HG03342 (cell line): Measurements from ENCODE around the gene C5orf58.

Experiments used
- ATAC-seq: cut with Tn5 transposase; IDR thresholded peaks from one replicate; pipeline ENCODE4 v1.9.1; 2021; ENCODE audit warnings: mild to moderate bottlenecking, moderate library complexity; ENCODE audit not compliant: unreplicated experiment

Gene C5orf58

GRCh38 chr5:170252720-170253350 is 20.1 kb downstream of the C5orf58 start:
- no peak for ATAC-seq

GRCh38 chr5:170254056-170254455 is 21.3 kb downstream of the C5orf58 start:
- peak; percentile 94 for ATAC-seq

- no peak for ATAC-seq
Measured at GRCh38 chr5:170256571-170256970, 23.8 kb downstream of the C5orf58 start.

- no peak for ATAC-seq
Measured at GRCh38 chr5:170257370-170257769, 24.6 kb downstream of the C5orf58 start.

GRCh38 chr5:170261528-170262043 is 28.8 kb downstream of the C5orf58 start:
- no peak for ATAC-seq

- ATAC-seq: no peak
Measured at GRCh38 chr5:170262061-170263045, 29.6 kb downstream of the C5orf58 start.

- no peak for ATAC-seq
Measured at GRCh38 chr5:170263906-170264305, 31.1 kb downstream of the C5orf58 start.

- ATAC-seq: no peak
Measured at GRCh38 chr5:170265522-170265921, 32.7 kb downstream of the C5orf58 start.

- ATAC-seq: no peak
Measured at GRCh38 chr5:170266570-170267381, 34.0 kb downstream of the C5orf58 start.

- peak; percentile 90 for ATAC-seq
Measured at GRCh38 chr5:170267431-170268152, 34.8 kb downstream of the C5orf58 start.

GRCh38 chr5:170268153-170268689 is 35.4 kb downstream of the C5orf58 start:
- ATAC-seq: no peak

- ATAC-seq: no peak
Measured at GRCh38 chr5:170268884-170269283, 36.1 kb downstream of the C5orf58 start.

GRCh38 chr5:170269579-170269978 is 36.8 kb downstream of the C5orf58 start:
- ATAC-seq: no peak

GRCh38 chr5:170270293-170271069 is 37.7 kb downstream of the C5orf58 start:
- no peak for ATAC-seq

- ATAC-seq: no peak
Measured at GRCh38 chr5:170273968-170274710, 41.4 kb downstream of the C5orf58 start.

- no peak for ATAC-seq
Measured at GRCh38 chr5:170275376-170275994, 42.7 kb downstream of the C5orf58 start.

- ATAC-seq: no peak
Measured at GRCh38 chr5:170276140-170276539, 43.4 kb downstream of the C5orf58 start.

- ATAC-seq: no peak
Measured at GRCh38 chr5:170277867-170278281, 45.1 kb downstream of the C5orf58 start.
